GM19324 (cell line): ENCODE data around the gene HIF3A.
"Not testable (repeated sequence)": the region's sequence is repeated elsewhere in the genome, so short reads cannot be mapped to it uniquely, and the experiment has no call there.

Experiments used
- ATAC-seq: cut with Tn5 transposase; IDR thresholded peaks from one replicate; pipeline ENCODE4 v1.9.1; 2021; ENCODE audit warnings: mild to moderate bottlenecking, moderate library complexity; ENCODE audit not compliant: unreplicated experiment, low FRiP score

The HIF3A gene

DNA sequence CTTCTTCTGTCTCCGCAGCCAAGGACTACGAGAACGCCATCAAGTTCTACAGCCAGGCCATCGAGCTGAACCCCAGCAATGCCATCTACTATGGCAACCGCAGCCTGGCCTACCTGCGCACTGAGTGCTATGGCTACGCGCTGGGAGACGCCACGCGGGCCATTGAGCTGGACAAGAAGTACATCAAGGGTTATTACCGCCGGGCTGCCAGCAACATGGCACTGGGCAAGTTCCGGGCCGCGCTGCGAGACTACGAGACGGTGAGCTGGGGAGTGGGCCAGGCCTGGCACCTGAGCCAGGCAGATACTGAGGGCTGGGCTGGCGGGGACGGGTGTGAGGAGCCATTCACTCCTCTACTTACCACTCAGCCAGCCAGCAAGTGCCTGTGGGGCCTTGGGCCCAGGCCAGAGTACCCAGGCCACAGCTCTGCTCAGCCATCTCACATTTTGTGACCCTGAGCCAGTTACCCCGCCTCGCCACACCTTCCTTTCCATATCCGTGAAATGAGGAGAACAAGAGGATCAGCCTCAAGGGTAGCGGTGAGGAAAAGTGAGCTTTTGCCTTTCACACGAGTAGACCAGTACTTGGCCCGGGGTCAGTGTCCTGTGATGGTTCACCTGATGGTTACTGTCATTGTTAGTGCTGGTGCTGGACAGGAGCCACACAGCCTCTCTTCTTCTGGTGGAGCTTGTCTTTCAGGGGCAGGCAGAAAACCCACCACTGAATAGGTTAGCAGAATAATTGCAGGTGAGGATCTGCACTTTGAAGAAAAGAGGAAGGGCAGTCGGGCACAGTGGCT, 57.1 kb downstream of the HIF3A start:
- ATAC-seq: no peak

GRCh38 chr19:46355234-46356148, 58.6 kb downstream of the HIF3A start:
- ATAC-seq: no peak

DNA sequence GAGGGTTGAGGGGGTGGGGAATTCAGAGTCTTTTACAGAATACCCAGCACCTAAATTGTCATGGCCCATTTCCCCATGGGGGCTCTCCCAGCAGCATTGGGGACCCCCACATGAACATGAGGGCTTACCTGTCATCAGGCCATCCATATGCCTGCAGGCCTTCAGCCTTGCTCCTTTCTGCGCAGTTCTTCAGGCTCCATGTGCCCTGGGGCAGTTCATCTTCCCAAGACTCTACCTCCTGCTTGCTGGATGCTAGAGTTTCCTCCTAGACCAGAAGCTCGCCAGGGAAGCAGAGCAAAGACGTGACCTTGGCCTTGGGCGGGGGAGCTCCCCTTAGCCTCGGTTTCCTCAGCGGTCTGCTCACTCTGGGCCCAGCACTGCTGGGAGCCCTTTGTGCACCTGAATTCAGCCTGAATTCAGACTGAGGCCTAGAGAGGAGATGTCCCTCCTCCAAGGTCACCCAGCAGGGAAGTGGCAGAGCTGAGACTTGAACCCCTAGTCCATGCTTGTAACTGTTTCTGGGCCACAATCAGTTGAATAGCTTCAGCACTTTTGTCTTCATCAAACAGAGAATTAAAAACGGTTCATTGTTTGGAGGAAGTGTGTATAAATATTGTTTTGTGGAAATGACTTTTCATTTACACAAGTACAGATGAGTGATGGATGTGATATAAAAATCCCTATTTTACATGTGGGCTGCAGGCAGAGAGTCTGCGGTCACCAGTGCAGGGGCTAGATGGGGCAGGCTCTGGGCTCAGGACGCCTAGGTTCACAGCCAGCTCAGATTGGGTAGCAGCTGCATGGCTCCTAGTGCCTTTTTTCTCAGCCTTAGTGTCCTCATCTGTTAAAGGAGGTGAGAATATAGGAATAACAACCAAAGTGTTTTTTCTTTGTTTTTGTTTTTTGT, 59.6 kb downstream of the HIF3A start:
- ATAC-seq: no peak

DNA sequence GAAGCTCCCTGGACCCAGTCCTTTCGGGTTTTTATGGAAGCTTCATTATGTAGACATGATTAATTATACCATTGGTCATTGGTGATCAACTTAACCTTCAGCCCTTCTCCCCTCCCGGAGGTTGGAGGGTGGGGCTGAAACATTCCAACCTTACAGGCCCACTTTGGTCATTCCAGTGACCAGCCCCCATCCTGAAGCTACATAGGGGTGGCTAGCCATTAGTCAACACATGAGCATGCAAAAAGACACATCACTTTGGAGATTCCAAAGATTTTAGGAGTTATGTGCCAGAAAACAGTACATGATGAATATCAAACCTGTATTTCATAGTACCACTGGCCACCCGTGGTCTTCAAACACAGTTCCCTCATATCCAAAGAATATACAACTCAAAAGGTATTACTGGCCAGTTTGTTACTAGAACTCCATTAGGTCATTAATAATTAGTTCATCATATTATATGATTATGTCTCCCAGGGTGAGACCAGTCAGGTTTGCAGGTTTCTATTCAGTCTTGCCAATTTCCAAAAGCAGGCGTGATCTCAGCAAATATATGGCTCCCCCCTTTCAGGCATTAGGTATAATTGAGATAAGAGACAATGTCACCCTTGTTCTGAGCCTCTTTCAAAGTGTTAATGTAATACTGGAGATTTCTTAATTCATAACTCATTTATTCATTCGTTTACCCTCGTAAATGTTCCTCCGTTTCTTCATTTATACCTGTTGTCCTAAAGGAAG, 61.2 kb downstream of the HIF3A start:
- no peak for ATAC-seq

GRCh38 chr19:46361915-46362314, 65.1 kb downstream of the HIF3A start:
- no peak for ATAC-seq

DNA sequence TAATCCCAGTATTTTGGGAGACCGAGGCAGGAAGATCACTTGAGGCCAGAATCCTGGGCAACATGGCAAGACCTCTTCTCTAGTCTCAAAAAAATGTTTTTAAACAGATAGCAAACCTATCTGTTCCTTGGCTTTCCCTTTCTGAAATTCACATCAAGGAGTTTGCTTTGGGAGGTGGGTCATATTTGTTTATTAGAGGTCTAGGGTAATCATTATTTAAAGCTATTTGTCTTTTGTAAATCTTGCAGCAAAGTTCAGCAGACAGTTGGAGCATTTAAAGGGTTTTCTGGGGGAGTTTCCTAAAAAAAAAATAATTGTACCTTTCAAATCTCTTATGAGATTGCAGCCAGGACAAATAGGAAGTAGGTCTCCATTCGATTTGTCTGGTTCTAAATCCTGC, 67.5 kb downstream of the HIF3A start:
- no peak for ATAC-seq

- ATAC-seq: no peak
Measured at GRCh38 chr19:46365561-46365960, 68.7 kb downstream of the HIF3A start.

DNA sequence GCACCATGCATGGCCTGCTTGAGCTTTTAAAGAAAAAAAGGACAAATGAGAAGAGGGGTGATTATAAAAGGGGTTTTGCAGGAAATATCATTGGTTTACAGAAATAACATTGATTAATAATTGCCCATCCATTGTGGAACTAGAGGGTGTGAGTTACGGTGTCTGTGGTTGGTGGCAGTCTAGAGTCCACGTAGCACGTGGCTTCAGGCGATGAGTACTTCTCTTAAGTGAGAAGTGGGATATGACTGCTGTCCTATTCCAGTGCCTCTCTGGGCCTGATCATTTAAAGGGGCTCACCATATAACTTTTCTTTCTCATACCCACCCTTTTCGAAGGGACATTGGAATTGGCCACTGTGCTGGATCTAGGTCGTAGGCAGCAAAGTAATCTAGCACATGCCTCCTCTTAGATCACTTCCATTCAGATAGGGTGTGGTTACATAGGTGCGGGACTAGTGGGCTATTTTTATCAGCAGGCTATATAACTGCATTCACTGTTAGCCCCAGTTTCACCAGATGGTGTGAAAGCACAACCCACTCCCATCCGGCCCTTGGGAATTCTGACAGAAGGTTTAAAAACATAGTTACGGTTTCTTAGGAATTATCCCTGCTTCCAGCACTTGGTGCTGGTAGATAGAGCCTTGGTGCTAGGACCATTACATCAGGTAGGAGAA, 69.9 kb downstream of the HIF3A start:
- no peak for ATAC-seq

DNA sequence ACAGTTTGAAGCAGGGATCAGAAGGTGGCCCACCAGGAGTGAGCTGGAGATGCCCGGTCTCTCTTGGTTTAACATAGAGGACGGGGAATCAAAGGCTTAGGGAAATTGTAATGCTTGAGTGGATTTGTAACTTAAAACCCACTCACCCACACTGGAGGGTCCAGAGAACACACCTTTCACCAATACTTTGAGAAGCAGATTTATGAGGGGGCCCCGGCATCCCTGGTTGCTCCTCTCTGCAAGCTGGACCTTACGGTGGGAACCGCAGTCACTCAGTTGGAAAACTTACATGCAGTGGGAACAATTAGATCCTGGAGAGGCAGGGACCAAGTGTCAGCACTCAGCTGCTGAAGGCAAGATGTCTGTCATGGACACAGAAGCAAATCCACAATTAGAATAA, 70.6 kb downstream of the HIF3A start:
- ATAC-seq: no peak

GRCh38 chr19:46368116-46368515, 71.3 kb downstream of the HIF3A start:
- ATAC-seq: no peak

DNA sequence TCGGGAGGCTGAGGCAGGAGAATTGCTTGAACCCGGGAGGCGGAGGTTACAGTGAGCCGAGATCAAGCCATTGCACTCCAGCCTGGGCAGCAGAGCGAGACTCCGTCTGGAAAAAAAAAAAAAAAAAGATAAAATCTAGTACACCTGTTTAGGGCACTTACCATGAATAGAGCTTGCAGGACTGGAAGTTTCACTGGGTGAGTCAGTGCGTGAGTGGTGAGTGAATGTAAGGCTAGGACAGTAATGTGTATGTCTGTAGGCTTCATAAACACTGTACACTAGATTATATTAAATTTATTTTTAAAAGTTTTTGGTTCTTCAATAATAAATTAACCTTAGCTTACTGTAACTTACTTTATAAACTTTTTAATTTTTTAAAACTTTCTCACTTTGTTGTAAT, 73.0 kb downstream of the HIF3A start:
- no peak for ATAC-seq

GRCh38 chr19:46371371-46371901, 74.6 kb downstream of the HIF3A start:
- no peak for ATAC-seq

- no peak for ATAC-seq
Measured at GRCh38 chr19:46372901-46373490, 76.2 kb downstream of the HIF3A start.

DNA sequence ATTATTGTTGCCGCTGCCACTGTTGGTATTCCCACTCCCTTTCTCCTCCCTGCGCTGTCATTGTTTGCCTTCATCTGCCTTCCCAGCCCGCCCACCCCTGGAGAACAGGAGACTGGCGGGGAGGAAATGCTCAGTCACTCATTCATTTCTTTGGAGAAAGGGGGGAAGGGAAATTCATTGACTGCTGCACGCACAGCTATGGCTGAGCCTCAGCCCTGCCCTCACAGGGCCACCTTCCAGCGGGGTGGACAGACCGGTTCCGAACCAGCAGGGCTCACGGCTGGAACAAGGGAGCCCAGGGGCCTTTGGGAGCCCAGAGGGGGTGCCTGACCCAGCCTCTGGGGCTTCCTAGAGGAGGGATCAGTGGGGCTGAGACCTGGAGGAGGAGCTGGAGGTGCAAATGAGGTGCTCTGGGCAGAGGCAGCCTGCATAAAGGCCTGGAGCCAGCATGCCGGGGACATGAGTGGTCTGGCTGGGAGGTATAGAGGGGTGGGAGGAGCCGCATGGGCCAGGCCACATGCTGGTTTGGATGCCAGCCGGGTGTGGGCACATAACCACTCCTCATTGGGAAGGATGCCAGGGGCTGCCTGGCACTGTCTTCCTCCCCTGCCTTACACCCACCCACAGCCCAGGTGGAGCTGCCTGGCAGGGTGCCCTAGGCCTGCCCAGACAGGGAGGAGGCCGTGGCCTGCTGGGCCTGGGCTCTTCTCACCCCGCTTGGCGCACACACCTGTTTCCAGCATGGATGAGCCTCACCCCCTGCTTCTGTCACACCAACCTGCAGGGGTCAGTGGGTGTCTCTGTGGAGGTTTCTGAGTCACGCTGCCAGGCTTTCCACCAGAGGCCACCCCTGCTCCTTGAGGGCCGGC, 76.9 kb downstream of the HIF3A start:
- ATAC-seq: no peak

GRCh38 chr19:46374536-46375475, 78.0 kb downstream of the HIF3A start:
- no peak for ATAC-seq

GRCh38 chr19:46375476-46376067, 78.7 kb downstream of the HIF3A start:
- not testable (repeated sequence) for ATAC-seq
